HuH-7.5 (cell line): ENCODE results near the gene CYP17A1.
"Not testable (repeated sequence)": the region's sequence is repeated elsewhere in the genome, so short reads cannot be mapped to it uniquely, and the experiment has no call there.

Source experiments
- DNase-seq: peaks from one replicate; pipeline ENCODE4 v3.0.0; 2011; ENCODE audit warnings: low spot score

Gene CYP17A1, protein sequence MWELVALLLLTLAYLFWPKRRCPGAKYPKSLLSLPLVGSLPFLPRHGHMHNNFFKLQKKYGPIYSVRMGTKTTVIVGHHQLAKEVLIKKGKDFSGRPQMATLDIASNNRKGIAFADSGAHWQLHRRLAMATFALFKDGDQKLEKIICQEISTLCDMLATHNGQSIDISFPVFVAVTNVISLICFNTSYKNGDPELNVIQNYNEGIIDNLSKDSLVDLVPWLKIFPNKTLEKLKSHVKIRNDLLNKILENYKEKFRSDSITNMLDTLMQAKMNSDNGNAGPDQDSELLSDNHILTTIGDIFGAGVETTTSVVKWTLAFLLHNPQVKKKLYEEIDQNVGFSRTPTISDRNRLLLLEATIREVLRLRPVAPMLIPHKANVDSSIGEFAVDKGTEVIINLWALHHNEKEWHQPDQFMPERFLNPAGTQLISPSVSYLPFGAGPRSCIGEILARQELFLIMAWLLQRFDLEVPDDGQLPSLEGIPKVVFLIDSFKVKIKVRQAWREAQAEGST

DNA sequence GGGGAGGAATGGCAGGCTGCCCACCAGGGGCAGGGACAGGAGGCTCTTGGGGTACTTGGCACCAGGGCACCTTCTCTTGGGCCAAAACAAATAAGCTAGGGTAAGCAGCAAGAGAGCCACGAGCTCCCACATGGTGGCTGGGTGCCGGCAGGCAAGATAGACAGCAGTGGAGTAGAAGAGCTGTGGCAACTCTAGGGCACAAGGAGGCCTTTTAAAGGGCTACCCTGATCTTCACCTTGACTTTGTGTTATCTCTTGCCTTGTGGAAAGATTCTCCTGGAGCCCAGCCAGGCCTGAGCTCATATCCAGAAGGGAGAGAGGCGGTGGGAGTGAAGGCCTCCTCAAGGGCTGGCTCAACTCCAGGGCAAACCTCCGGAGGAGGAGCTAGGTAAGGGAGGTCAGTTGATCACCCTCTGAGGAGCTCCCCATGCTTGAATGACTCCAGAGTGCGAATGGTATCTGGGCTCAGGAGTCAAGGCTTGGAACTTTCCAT is at the start of gene CYP17A1:
Gene CYP17A1 (minus strand): TSS at position 184 of the 492 bp plus-strand sequence. CDS start 52 bp downstream, at position 132.
- DNase-seq, result no peak

DNA sequence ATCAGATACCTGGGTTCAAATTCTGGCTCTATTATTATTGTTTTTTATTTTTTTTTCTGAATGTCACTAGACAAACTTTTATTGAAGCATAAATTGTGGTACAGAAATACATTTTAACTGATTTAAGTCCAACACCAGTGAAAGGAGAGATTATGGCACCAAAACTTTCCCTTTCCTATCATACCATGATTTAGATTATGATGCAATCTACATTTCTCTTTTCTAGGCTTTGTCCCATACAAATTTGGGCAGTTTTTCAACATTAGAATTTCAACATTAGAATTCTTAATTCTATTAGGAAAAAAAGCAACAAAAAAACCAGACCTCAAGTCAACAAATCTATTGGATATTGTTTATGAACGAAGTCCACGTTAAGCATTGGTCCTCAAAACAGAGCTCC is 43.0 kb upstream of the CYP17A1 start:
- no peak for DNase-seq

GRCh38 chr10:102878629-102879028 is 41.4 kb upstream of the CYP17A1 start:
- no peak for DNase-seq

- DNase-seq, result peak; percentile 35
These were observed 39.5 kb upstream of the CYP17A1 start for GRCh38 chr10:102876747-102877153.

GRCh38 chr10:102872163-102872562 is 35.0 kb upstream of the CYP17A1 start:
- DNase-seq, result no peak

- no peak for DNase-seq
These were observed 33.0 kb upstream of the CYP17A1 start for GRCh38 chr10:102870221-102870620.

DNA sequence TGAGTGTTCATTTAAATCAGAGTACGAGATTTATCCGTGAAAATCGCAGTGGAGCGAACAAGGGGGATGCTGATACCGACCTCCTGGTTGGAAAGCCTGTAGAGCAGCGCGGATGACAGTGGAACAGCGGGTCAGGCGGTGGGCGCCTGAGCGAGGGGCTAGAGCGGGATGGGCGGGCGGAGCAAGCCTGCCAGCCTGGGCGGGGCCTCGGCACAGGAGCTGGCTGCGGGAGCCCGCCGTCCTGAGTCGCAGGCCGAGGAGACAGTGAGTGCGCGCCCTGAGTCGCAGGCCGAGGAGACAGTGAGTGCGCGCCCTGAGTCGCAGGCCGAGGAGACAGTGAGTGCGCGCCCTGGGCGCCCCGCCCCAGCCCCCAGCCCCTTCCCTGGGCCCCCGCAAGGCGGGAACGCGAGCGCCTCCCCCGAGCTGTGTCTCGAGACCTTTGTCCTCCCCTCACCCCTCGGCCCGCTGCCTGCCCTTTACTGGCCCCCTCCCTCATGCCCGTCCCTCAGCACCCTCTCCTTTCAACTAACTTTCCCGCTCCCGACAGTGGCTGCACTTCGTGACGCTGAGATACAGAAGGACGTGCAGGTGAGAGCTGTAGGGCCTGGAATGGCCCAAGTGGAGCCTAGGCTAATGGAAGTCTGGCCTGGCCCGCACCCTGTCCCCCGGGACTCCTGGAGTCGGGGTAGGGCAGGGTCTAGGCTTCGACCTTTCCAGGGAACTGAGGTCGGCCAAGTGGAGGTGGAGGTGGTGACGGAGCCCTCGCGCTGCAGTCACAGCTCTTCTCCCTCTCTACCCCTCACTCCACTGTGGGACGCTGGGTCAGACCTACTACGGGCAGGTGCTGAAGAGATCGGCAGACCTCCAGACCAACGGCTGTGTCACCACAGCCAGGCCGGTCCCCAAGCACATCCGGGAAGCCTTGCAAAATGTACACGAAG is 32.3 kb upstream of the CYP17A1 start, which contains the start of gene AS3MT:
Gene AS3MT (plus strand): TSS at position 213 of the 941 bp plus-strand sequence. CDS start 123 bp downstream, at position 336.
- DNase-seq, result peak; percentile 79

DNA sequence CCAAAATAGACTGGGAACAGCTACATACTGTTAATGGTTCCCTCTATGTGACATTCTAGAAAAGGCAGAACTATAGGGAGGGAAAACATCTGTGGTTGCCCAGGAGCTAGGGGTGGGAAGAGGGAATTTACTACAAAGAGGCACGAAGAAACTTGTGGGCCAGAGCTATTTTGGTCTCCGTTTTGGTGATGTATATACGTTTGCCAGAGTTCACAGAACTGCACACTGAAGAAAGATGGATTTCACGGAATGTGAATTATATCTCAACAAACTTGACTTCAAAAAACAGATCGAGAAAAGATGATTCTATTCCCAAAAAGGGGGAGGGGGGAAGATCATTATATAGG is 31.7 kb upstream of the CYP17A1 start:
- no peak for DNase-seq

DNA sequence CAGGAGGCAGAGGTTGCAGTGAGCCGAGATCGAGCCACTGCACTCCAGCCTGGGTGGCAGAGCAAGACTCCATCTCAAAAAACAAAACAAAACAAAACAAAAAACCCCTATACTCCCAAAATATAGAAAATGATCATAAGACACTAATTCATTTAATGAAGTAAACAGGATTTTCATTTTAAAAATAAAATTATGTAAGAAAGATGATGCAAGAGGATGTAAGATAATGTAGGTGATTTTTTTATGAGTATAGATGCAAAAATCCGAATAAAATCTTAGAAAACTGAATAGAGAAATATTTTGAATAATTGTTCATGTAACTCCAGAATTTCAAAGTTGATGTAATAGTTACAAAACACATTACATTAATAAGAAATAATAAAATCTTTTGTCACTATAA is 28.4 kb upstream of the CYP17A1 start:
- DNase-seq, result no peak

DNA sequence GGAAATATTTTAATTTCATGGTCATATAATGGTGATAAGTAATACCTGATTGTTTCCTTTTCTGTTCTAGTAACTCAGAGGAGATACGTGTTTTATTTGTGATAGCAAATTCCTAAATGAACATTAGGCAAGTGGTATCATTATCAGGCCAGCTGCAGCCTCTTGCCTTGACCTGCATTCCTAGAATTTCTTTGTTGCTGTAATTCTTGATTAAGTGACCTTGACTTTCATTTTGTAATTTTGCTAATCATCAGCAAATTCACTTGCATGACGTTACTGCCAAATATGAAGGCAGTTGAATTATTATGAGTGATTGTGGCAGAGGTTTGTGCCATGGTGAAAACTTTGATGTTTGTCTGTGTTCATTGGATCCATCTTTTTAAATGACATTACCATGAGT is 26.4 kb upstream of the CYP17A1 start:
- no peak for DNase-seq

- no peak for DNase-seq
These were observed 22.7 kb upstream of the CYP17A1 start for GRCh38 chr10:102859911-102860310.

- DNase-seq, result no peak
These were observed 19.7 kb upstream of the CYP17A1 start for GRCh38 chr10:102856758-102857424.

- not testable (repeated sequence) for DNase-seq
These were observed 18.7 kb upstream of the CYP17A1 start for GRCh38 chr10:102855731-102856436.

DNA sequence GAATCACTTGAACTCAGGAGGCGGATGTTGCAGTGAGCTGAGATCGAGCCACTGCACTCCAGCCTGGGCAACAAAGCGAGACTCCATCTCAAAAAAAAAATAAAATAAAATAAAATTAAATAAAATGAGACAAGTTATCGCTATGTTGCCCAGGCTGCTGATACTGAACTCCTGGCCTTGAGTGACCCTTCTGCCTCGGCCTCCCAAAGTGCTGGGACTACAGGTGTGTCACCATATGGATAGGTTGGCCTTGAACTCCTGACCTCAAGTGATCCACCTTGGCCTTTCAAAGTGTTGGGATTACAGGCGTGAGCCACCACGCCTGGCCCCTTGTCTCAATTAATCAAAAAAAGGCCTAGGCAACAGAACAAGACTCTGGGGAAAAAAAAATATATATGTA is 16.0 kb upstream of the CYP17A1 start:
- DNase-seq, result not testable (repeated sequence)

DNA sequence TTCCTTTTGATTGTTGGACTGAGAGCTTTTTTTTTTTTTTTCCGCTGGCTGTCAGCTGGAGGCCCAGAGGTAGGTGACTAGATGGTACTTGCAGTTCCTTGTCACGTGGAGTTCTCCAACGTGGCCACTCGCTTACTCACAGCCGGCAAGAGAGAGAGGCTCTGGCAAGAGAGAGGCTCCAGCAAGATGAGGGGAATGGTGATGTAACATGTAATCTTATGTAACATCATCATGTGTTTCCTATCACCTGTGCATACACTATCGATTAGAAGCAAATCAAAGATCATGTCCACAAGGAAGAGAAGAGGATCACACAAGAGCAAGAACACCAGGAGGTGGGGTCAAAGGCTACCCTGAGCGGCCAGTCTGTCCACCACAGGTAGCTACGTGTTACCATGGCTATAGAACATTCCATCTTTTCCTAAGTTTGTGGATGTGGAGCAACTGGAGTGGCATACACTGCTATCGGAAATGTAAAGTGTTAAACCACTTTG is 12.9 kb upstream of the CYP17A1 start:
- no peak for DNase-seq

GRCh38 chr10:102845352-102845902 is 8.2 kb upstream of the CYP17A1 start:
- DNase-seq, result no peak

DNA sequence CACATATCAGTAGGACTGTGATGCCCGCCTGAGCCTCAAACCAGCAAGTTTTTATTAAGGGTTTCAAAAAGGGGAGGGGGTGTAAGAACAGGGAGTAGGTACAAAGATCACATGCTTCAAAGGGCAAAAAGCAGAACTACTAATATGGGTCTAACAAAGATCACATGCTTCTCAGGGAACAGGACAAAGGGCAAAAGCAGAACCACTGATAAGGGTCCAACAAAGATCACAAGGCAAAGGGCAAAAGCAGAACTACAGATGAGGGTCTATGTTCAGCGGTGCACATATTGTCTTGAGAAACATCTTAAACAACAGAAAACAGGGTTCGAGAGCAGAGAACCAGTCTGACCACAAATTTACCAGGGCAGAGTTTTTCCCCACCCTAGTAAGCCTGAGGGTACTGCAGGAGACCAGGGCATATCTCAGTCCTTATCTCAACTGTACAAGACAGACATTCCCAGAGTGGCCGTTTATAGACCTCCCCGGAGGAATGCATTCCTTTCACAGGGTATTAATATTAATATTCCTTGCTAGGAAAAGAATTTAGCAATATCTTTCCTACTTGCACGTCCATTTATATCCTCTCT is 7.1 kb upstream of the CYP17A1 start:
- DNase-seq, result not testable (repeated sequence)

GRCh38 chr10:102843139-102843538 is 5.9 kb upstream of the CYP17A1 start:
- DNase-seq, result not testable (repeated sequence)

DNA sequence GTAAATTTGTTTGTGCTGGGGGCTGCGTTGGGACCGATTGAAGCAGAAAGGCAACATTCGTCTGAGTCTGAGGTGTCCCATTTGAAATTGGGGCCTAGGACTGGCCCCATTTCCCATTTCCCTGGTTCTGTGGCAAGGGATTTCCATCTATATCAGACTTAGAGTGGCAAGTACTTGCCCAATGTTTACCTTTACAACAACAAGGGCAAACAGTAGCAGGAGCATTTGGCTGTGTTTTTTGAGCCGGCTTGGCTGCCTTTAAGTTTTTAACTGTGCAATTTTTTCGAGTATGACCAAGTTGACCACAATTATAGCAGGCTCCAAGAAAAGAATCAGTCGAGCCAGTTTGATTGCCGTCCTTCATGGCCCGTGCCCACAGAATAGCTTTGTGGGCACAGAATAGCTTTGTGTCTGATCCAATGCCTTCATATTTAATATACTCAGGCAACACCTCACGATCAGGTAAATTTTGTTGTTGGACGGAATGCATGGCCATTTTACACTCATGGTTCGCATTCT is 4.7 kb upstream of the CYP17A1 start:
- DNase-seq, result no peak
